T-cell (primary cell): Measurements from ENCODE around the gene SLC1A7. TPM values are rescaled to one million over a fixed set of nuclear protein-coding genes. Genes with fewer than 3 reads are reported as not detected.

ENCODE experiments used
- ATAC-seq, 4 experiments: fragments of 200-7000 bp in 3 of 4; fragments of 150-1000 bp in 1 of 4; cut with Tn5 transposase; replicated peaks in 1 of 4; 1 replicate in 3 of 4; 2 replicates in 1 of 4; pipeline ENCODE4 v1.10.0; 2021; ENCODE audit warnings: moderate library complexity in 3 of 4, mild to moderate bottlenecking in 2 of 4, moderate number of reproducible peaks in 1 of 4
- CTCF ChIA-PET, 2 donors: fragments of 300-600 bp; sonication (Branson Sonifier 250); formaldehyde crosslinking; loops; one replicate each; lab custom pipeline; 2022; ENCODE audit warnings: antibody characterized with exemption in 2 of 2; lab: Charles Lee
- POLR2A ChIA-PET, 2 donors: fragments of 300-600 bp; sonication (Branson Sonifier 250); formaldehyde crosslinking; loops; one replicate each; lab custom pipeline; 2022; ENCODE audit warnings: antibody characterized with exemption in 2 of 2; lab: Charles Lee
- DNase-seq, 35 experiments: peaks; one replicate each; pipeline versions ENCODE4 v3.0.0 to v3.0.0-alpha.2; 2013 to 2023
- H3K27ac ChIP-seq: one replicate; pipeline ENCODE4 v1.5.1; 2013; ENCODE audit warnings: low read length
- H3K27me3 ChIP-seq, 2 experiments: replicated peaks in 1 of 2; 1 replicate in 1 of 2; 2 replicates in 1 of 2; pipeline versions ENCODE4 v1.6.1 to v1.7.0; 2013; ENCODE audit warnings: low read length in 1 of 2, mixed read lengths in 1 of 2; ENCODE audit not compliant: control insufficient read depth in 2 of 2, insufficient read depth in 2 of 2; ENCODE audit errors: extremely low read depth in 1 of 2
- H3K36me3 ChIP-seq, 2 donors: 1 replicate in 1 of 2; 2 replicates in 1 of 2; pipeline versions ENCODE4 v1.6.1 to v1.7.0; 2013; ENCODE audit warnings: low read length in 1 of 2; ENCODE audit not compliant: control insufficient read depth in 2 of 2, insufficient read depth in 1 of 2; ENCODE audit errors: extremely low read depth in 1 of 2
- H3K4me1 ChIP-seq, 2 experiments: 1 replicate in 1 of 2; 2 replicates in 1 of 2; pipeline versions ENCODE4 v1.6.1 to v1.7.0; 2013; ENCODE audit warnings: low read length in 2 of 2, mixed read lengths in 1 of 2; ENCODE audit not compliant: insufficient read depth in 2 of 2, control insufficient read depth in 1 of 2; ENCODE audit errors: extremely low read depth in 1 of 2
- H3K4me3 ChIP-seq, 2 donors: 1 replicate in 1 of 2; 2 replicates in 1 of 2; pipeline versions ENCODE4 v1.5.1 to v1.7.0; 2013; ENCODE audit warnings: mild to moderate bottlenecking in 2 of 2, low read length in 1 of 2, moderate library complexity in 1 of 2; ENCODE audit not compliant: control insufficient read depth in 1 of 2; ENCODE audit errors: extremely low read depth in 1 of 2
- H3K9me3 ChIP-seq: 2 replicates; pipeline ENCODE4 v1.7.0; 2013
- H3K27ac Mint-ChIP-seq, 2 donors: one replicate each; pipeline ENCODE4 v1.8.0; 2020 to 2021; ENCODE audit warnings: mild to moderate bottlenecking in 2 of 2, mixed read lengths in 2 of 2
- H3K27me3 Mint-ChIP-seq, 2 donors: one replicate each; pipeline ENCODE4 v1.8.0; 2021 to 2022; ENCODE audit warnings: mixed read lengths in 2 of 2
- H3K36me3 Mint-ChIP-seq: one replicate; pipeline ENCODE4 v1.8.0; 2021; ENCODE audit warnings: mixed read lengths
- H3K4me1 Mint-ChIP-seq, 3 donors: one replicate each; pipeline ENCODE4 v1.8.0; 2020 to 2022; ENCODE audit warnings: mixed read lengths in 3 of 3, mild to moderate bottlenecking in 1 of 3
- H3K4me3 Mint-ChIP-seq, 3 donors: one replicate each; pipeline ENCODE4 v1.8.0; 2020 to 2022; ENCODE audit warnings: mild to moderate bottlenecking in 3 of 3, mixed read lengths in 3 of 3, moderate library complexity in 3 of 3
- H3K9me3 Mint-ChIP-seq, 3 donors: one replicate each; pipeline ENCODE4 v1.8.0; 2020 to 2022; ENCODE audit warnings: mixed read lengths in 3 of 3
- WGBS: methylation state at CpG from one replicate; pipeline ENCODE4 v1.1.5; 2013; ENCODE audit warnings: missing lambda C conversion rate; ENCODE audit not compliant: insufficient coverage; 5-methylcytosine and 5-hydroxymethylcytosine counted together
- total RNA-seq, 35 experiments: library from RNA in 6 of 35; stranded (reverse) in 6 of 35; fragments of 120-200 nt in 1 of 35; gene quantifications; one replicate each; pipeline versions ENCODE4 v1.2.1 to v1.2.4 and lab custom pipeline; 2013 to 2026

Gene SLC1A7
- total RNA-seq, 5 donors from 2014 or later (not counting 1 experiment from before 2014, with no cell fraction given), result 0.14 to 0.26 TPM; not detected in 3

GRCh38 chr1:53063744-53064515, 78.5 kb downstream of the SLC1A7 start:
- H3K4me3 ChIP-seq, result no peak overlapping the region
- H3K27me3 ChIP-seq, result peaks cover 3 to 46% of the 10 kb centered on the region in 2 experiments
- no peak overlapping the region for H3K27ac Mint-ChIP-seq
- POLR2A ChIA-PET, result no interaction called here
- no peaks in the 10 kb centered on the region for H3K9me3 Mint-ChIP-seq
- peaks cover 0 to 20% of the 10 kb centered on the region in 2 experiments for H3K4me1 ChIP-seq
- DNase-seq, result no peak
- peaks cover 29 to 51% of the 10 kb centered on the region in 2 donors for H3K27me3 Mint-ChIP-seq
- H3K27ac ChIP-seq, result no peak overlapping the region
- no peak for ATAC-seq
- no peaks in the 10 kb centered on the region for H3K9me3 ChIP-seq
- peak overlapping the region in 2 of 3 donors; percentile 9 to 68 for H3K4me3 Mint-ChIP-seq
- no peaks in the 10 kb centered on the region for H3K36me3 Mint-ChIP-seq
- no peaks in the 10 kb centered on the region for H3K36me3 ChIP-seq
- CTCF ChIA-PET, result no interaction called here
- H3K4me1 Mint-ChIP-seq, result peaks cover 5 to 19% (median 11%) of the 10 kb centered on the region in 3 donors
- 83% methylated on average over 9 of the region's 9 CpGs for WGBS

GRCh38 chr1:53062708-53063591, 79.5 kb downstream of the SLC1A7 start:
- H3K36me3 ChIP-seq, result no peaks in the 10 kb centered on the region
- H3K27me3 ChIP-seq, result peaks cover 3 to 46% of the 10 kb centered on the region in 2 experiments
- DNase-seq (no peak), ATAC-seq (peak in 2 of 4 experiments; percentile 13 to 26)
- H3K27ac ChIP-seq, result no peak overlapping the region
- Mint-ChIP-seq H3K27me3 (peaks cover 29 to 51% of the 10 kb centered on the region in 2 donors), H3K27ac (no peak overlapping the region), H3K4me1 (peaks cover 5 to 19% (median 11%) of the 10 kb centered on the region in 3 donors), H3K36me3 (no peaks in the 10 kb centered on the region), H3K4me3 (peak overlapping the region in 2 of 3 donors; percentile 60 to 68), H3K9me3 (no peaks in the 10 kb centered on the region)
- peak overlapping the region; percentile 33 to 49 for H3K4me3 ChIP-seq
- ChIA-PET CTCF (no interaction called here), POLR2A (no interaction called here)
- WGBS, result 12% methylated on average over 47 of the region's 61 CpGs
- H3K9me3 ChIP-seq, result no peaks in the 10 kb centered on the region
- peaks cover 0 to 20% of the 10 kb centered on the region in 2 experiments for H3K4me1 ChIP-seq

- ChIA-PET CTCF (no interaction called here), POLR2A (no interaction called here)
- no peak within 1 kb of the TSS for H3K27ac ChIP-seq
- DNase-seq (peak in 1 of 35 experiments; percentile 17), ATAC-seq (peak; percentile 29 to 60 (median 50))
- H3K4me1 ChIP-seq, result peaks cover 0 to 20% of the 10 kb centered on the region in 2 experiments
- no peaks in the 10 kb centered on the region for H3K36me3 ChIP-seq
- peak within 1 kb of the TSS; percentile 58 to 68 (median 60) for H3K4me3 Mint-ChIP-seq
- peaks cover 5 to 19% (median 11%) of the 10 kb centered on the region in 3 donors for H3K4me1 Mint-ChIP-seq
- H3K27me3 ChIP-seq, result peaks cover 3 to 46% of the 10 kb centered on the region in 2 experiments
- peak within 1 kb of the TSS; percentile 33 to 49 for H3K4me3 ChIP-seq
- H3K27me3 Mint-ChIP-seq, result peaks cover 29 to 51% of the 10 kb centered on the region in 2 donors
- no peaks in the 10 kb centered on the region for H3K9me3 ChIP-seq
- no peaks in the 10 kb centered on the region for H3K36me3 Mint-ChIP-seq
- 4% methylated on average over 52 of the region's 73 CpGs for WGBS
- H3K27ac Mint-ChIP-seq, result no peak within 1 kb of the TSS
- H3K9me3 Mint-ChIP-seq, result no peaks in the 10 kb centered on the region
Measured at GRCh38 chr1:53061859-53062707, 80.4 kb downstream of the SLC1A7 start, which contains the start of gene PODN. Gene PODN (plus strand): TSS chr1:53062213. CDS start chr1:53069856, 7,643 bp downstream.

- Mint-ChIP-seq H3K9me3 (no peaks in the 10 kb centered on the region), H3K27ac (no peak overlapping the region), H3K4me1 (peaks cover 5 to 19% (median 11%) of the 10 kb centered on the region in 3 donors), H3K36me3 (no peaks in the 10 kb centered on the region), H3K27me3 (peaks cover 29 to 49% of the 10 kb centered on the region in 2 donors), H3K4me3 (peak overlapping the region; percentile 41 to 68 (median 50))
- Histone ChIP-seq H3K4me1 (peaks cover 0 to 20% of the 10 kb centered on the region in 2 experiments), H3K4me3 (no peak overlapping the region), H3K27ac (no peak overlapping the region), H3K27me3 (peaks cover 3 to 46% of the 10 kb centered on the region in 2 experiments), H3K9me3 (no peaks in the 10 kb centered on the region), H3K36me3 (no peaks in the 10 kb centered on the region)
- no peak for DNase-seq
- ChIA-PET CTCF (no interaction called here), POLR2A (no interaction called here)
- peak in 1 of 4 experiments; percentile 28 for ATAC-seq
- 50% methylated on average over 11 of the region's 19 CpGs for WGBS
Measured at GRCh38 chr1:53061123-53061858, 81.1 kb downstream of the SLC1A7 start.

- POLR2A ChIA-PET, result no interaction called here
- Histone ChIP-seq H3K27me3 (peaks cover 3 to 45% of the 10 kb centered on the region in 2 experiments), H3K9me3 (no peaks in the 10 kb centered on the region), H3K4me1 (peaks cover 0 to 20% of the 10 kb centered on the region in 2 experiments), H3K36me3 (no peaks in the 10 kb centered on the region), H3K27ac (no peak overlapping the region), H3K4me3 (no peak overlapping the region)
- H3K27me3 Mint-ChIP-seq, result peaks cover 24 to 46% of the 10 kb centered on the region in 2 donors
- DNase-seq, result no peak
- WGBS, result 80% methylated on average over 1 of the region's 1 CpG
- CTCF ChIA-PET, result no interaction called here
- ATAC-seq, result no peak
- no peaks in the 10 kb centered on the region for H3K9me3 Mint-ChIP-seq
- H3K36me3 Mint-ChIP-seq, result no peaks in the 10 kb centered on the region
- H3K4me3 Mint-ChIP-seq, result peak overlapping the region in 1 of 3 donors; percentile 68
- H3K27ac Mint-ChIP-seq, result no peak overlapping the region
- peaks cover 5 to 19% (median 11%) of the 10 kb centered on the region in 3 donors for H3K4me1 Mint-ChIP-seq
Measured at GRCh38 chr1:53060579-53060978, 81.9 kb downstream of the SLC1A7 start.
